HCT116 (cell line): Measurements from ENCODE around the gene EVA1A. TPM values are rescaled to one million over a fixed set of nuclear protein-coding genes. Genes with fewer than 3 reads are reported as not detected.

Experiments
- ATAC-seq: fragments of 200-7000 bp; cut with Tn5 transposase; 2 replicates; pipeline ENCODE4 v1.9.1; 2020; ENCODE audit warnings: mild to moderate bottlenecking, moderate library complexity
- BruUV-seq: library from RNA; stranded (reverse); fragments of 400-500 nt; replicated peaks from 2 replicates; lab custom pipeline; 2021; lab: Mats Ljungman, UMichigan
- CTCF ChIA-PET: fragments of 300-600 bp; sonication (Branson Sonifier 250); formaldehyde crosslinking; loops from one replicate; lab custom pipeline; 2021; ENCODE audit warnings: antibody characterized with exemption; lab: Charles Lee
- POLR2A ChIA-PET: fragments of 300-600, 350-600 bp; sonication (Branson Sonifier 250); formaldehyde crosslinking; loops from one replicate; lab custom pipeline; 2021; ENCODE audit warnings: antibody characterized with exemption; lab: Charles Lee
- RAD21 ChIA-PET, 2 experiments: fragments of 300-600 bp; sonication (Branson Sonifier 250); formaldehyde crosslinking; loops; one replicate each; lab custom pipeline; 2023; ENCODE audit warnings: low total read pairs in 2 of 2; ENCODE audit not compliant: uncharacterized antibody in 2 of 2, unreplicated experiment in 2 of 2, low non-redundant PET in 1 of 2; lab: Charles Lee
- DNase-seq: peaks from one replicate; pipeline ENCODE4 v3.0.0-alpha.2; 2010; ENCODE audit warnings: low read depth, low spot score
- H2AFZ ChIP-seq: fragments of 200-600 bp; shearing (Covaris generic), sonication (generic); 2 replicates; pipeline ENCODE4 v1.6.1; 2017; ENCODE audit warnings: low read depth, mixed run types, mixed read lengths, antibody characterized with exemption, low read length; ENCODE audit not compliant: poor library complexity, severe bottlenecking
- H3K27ac ChIP-seq: 2 replicates; pipeline ENCODE4 v1.5.1; 2012; ENCODE audit warnings: low read depth, low read length
- H3K27me3 ChIP-seq: fragments of 200-600 bp; sonication (generic); 2 replicates; pipeline ENCODE4 v1.6.1; 2016; ENCODE audit warnings: mixed run types, low read length, mixed read lengths; ENCODE audit not compliant: insufficient read depth
- H3K36me3 ChIP-seq, 2 experiments: fragments of 200-500 bp in 1 of 2; fragments of 200-600 bp in 1 of 2; sonication (Bioruptor generic) in 1 of 2; sonication (generic) in 1 of 2; 2 replicates each; pipeline versions ENCODE4 v1.5.1 to v1.6.1; 2014 to 2016; ENCODE audit warnings: low read length in 2 of 2, inconsistent platforms in 1 of 2, mixed read lengths in 1 of 2, mixed run types in 1 of 2; ENCODE audit not compliant: insufficient read depth in 2 of 2, control insufficient read depth in 1 of 2
- H3K4me1 ChIP-seq, 2 experiments: fragments of 200-600 bp in 1 of 2; sonication (generic) in 1 of 2; 2 replicates each; pipeline versions ENCODE4 v1.5.1 to v1.6.1; 2012 to 2017; ENCODE audit warnings: low read length in 2 of 2, inconsistent platforms in 1 of 2, mild to moderate bottlenecking in 1 of 2, mixed read lengths in 1 of 2, mixed run types in 1 of 2, moderate library complexity in 1 of 2; ENCODE audit not compliant: insufficient read depth in 2 of 2, control insufficient read depth in 1 of 2
- H3K4me2 ChIP-seq: fragments of 200-600 bp; sonication (generic); 2 replicates; pipeline ENCODE4 v1.6.1; 2017; ENCODE audit warnings: mixed run types, low read length, mixed read lengths
- H3K4me3 ChIP-seq, 2 experiments: fragments of 200-600 bp in 1 of 2; sonication (generic) in 1 of 2; replicated peaks in 1 of 2; 2 replicates each; pipeline ENCODE4 v1.5.1; 2011 to 2016; ENCODE audit warnings: low read length in 2 of 2, control low read depth in 1 of 2, low read depth in 1 of 2, mild to moderate bottlenecking in 1 of 2, mixed read lengths in 1 of 2, mixed run types in 1 of 2
- H3K79me2 ChIP-seq: fragments of 200-600 bp; sonication (generic); 2 replicates; pipeline ENCODE4 v1.6.1; 2017; ENCODE audit warnings: mild to moderate bottlenecking, mixed run types, low read length, moderate library complexity, mixed read lengths; ENCODE audit not compliant: insufficient read depth
- H3K9ac ChIP-seq: fragments of 200-600 bp; sonication (generic); 2 replicates; pipeline ENCODE4 v1.6.1; 2016; ENCODE audit warnings: low read length, mixed read lengths
- H3K9me2 ChIP-seq: fragments of 200-600 bp; sonication (generic), shearing (Covaris generic); 2 replicates; pipeline ENCODE4 v1.6.1; 2017; ENCODE audit warnings: mixed run types, mild to moderate bottlenecking, moderate library complexity; ENCODE audit not compliant: insufficient read depth
- H3K9me3 ChIP-seq, 2 experiments: fragments of 200-500 bp in 1 of 2; fragments of 200-600 bp in 1 of 2; sonication (Bioruptor generic) in 1 of 2; sonication (generic) in 1 of 2; 2 replicates each; pipeline ENCODE4 v1.6.1; 2014 to 2017; ENCODE audit warnings: low read length in 2 of 2, mixed read lengths in 2 of 2, inconsistent platforms in 1 of 2, low read depth in 1 of 2, mild to moderate bottlenecking in 1 of 2, mixed run types in 1 of 2, moderate library complexity in 1 of 2; ENCODE audit not compliant: control insufficient read depth in 1 of 2, insufficient read depth in 1 of 2
- H4K20me1 ChIP-seq: fragments of 200-600 bp; sonication (generic), shearing (Covaris generic); 2 replicates; pipeline ENCODE4 v1.6.1; 2017; ENCODE audit warnings: mixed run types, mild to moderate bottlenecking, moderate library complexity; ENCODE audit not compliant: insufficient read depth
- CEBPB ChIP-seq: IDR thresholded peaks from 2 replicates; pipeline ENCODE4 v1.6.1; 2012; ENCODE audit warnings: low read depth
- EZH2phosphoT487 ChIP-seq: fragments of 200-600 bp; IDR thresholded peaks from 2 replicates; pipeline ENCODE4 v1.6.1; 2018; ENCODE audit warnings: antibody characterized with exemption, borderline replicate concordance
- FOSL1 ChIP-seq: IDR thresholded peaks from 2 replicates; pipeline ENCODE4 v1.6.1; 2012; ENCODE audit warnings: low read depth
- MAX ChIP-seq: IDR thresholded peaks from 2 replicates; pipeline ENCODE4 v1.6.1; 2012
- RAD21 ChIP-seq: IDR thresholded peaks from 2 replicates; pipeline ENCODE4 v1.6.1; 2012; ENCODE audit warnings: low read depth, mild to moderate bottlenecking
- REST ChIP-seq: IDR thresholded peaks from 2 replicates; pipeline ENCODE4 v1.6.1; 2012; ENCODE audit warnings: low read depth
- TCF7L2 ChIP-seq: IDR thresholded peaks from 2 replicates; pipeline ENCODE4 v1.7.0; 2011; ENCODE audit warnings: borderline replicate concordance, inconsistent platforms; ENCODE audit not compliant: insufficient read depth, insufficient read length; ENCODE audit errors: extremely low read depth
- ZFX ChIP-seq: fragments of 450-650 bp; IDR thresholded peaks from 2 replicates; pipeline ENCODE4 v1.6.1; 2017
- ZNF274 ChIP-seq: fragments of 200-500 bp; sonication (Bioruptor generic); IDR thresholded peaks from 2 replicates; pipeline ENCODE4 v1.6.1; 2014; ENCODE audit warnings: mild to moderate bottlenecking, low read depth, low read length, inconsistent platforms
- intact Hi-C: fragments of 100-400 bp; cut with micrococcal nuclease; formaldehyde crosslinking; loops from 2 replicates; pipeline ENCODE4 v1.10.0; 2022
- total RNA-seq: library from RNA; stranded (reverse); gene quantifications from one replicate; pipeline ENCODE4 v1.2.1, GENCODE V29; 2021; ENCODE audit not compliant: unreplicated experiment
- TF ChIP-seq, protein P1 (sequence below): IDR thresholded peaks from 2 replicates; pipeline ENCODE4 v1.6.1; 2012

EVA1A gene
- total RNA-seq, 1 experiment from 2014 or later, result 2.8 TPM

- H3K4me3 ChIP-seq, result no peak overlapping the region
- no TSS peak for BruUV-seq
- H3K36me3 ChIP-seq, result no peaks in the 10 kb centered on the region
- H3K9ac ChIP-seq, result no peak overlapping the region
- RAD21 ChIA-PET, result no interaction called here
- H3K9me3 ChIP-seq, result no peaks in the 10 kb centered on the region
- no peak for TF ChIP-seq MAX
- TF ChIP-seq, protein P1, sequence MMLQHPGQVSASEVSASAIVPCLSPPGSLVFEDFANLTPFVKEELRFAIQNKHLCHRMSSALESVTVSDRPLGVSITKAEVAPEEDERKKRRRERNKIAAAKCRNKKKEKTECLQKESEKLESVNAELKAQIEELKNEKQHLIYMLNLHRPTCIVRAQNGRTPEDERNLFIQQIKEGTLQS, result no peak
- TF ChIP-seq CEBPB, result no peak
- TF ChIP-seq RAD21, result no peak
- H4K20me1 ChIP-seq, result no peaks in the 10 kb centered on the region
- H3K4me2 ChIP-seq, result no peak overlapping the region
- ATAC-seq (no peak), DNase-seq (no peak)
- CTCF ChIA-PET, result no interaction called here
- no peaks in the 10 kb centered on the region; a peak in 1 of 4 replicates for H3K4me1 ChIP-seq
- no peak overlapping the region for H3K27ac ChIP-seq
- intact Hi-C loops, result no loop called here
- POLR2A ChIA-PET, result no interaction called here
- no peak overlapping the region for H2AFZ ChIP-seq
- no peaks in the 10 kb centered on the region for H3K9me2 ChIP-seq
- H3K27me3 ChIP-seq, result peaks cover 48% of the 10 kb centered on the region
- H3K79me2 ChIP-seq, result no peaks in the 10 kb centered on the region
These were observed 5.0 kb downstream of the EVA1A start for GRCh38 chr2:75555701-75556100.

DNA sequence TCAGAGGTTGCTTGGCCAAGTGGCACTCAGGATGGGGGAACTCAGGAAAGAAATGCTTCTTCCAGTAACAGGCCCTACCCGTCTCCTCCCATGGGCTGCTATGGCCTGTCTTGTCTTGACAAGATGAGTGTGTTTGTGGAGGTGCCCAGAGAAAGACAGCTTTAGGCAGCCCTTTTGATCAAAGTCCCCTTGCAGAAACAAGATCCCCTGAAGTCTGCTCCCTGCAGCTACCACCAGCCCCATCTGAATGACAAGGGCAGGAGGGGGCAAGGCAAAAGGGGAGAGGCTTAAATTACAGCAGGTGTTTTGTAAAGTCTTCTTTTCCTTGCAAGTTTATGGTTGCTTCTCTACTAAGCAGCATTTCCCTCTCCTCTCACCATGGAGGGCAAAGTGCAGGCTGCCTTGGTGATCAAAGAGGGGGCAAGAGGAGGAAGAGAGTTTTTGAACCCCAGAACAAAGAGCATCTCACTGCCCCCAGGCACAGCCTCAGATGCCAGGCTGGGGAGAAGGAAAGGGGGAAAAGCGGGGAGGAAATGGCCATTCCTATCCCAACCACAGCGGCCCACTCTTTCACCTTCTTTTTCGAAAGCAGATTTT lies 6.7 kb downstream of the EVA1A start:
- Histone ChIP-seq H3K36me3 (no peaks in the 10 kb centered on the region), H3K9me3 (no peaks in the 10 kb centered on the region), H3K4me2 (no peak overlapping the region), H2AFZ (no peak overlapping the region), H3K9me2 (no peaks in the 10 kb centered on the region), H3K4me3 (no peak overlapping the region), H3K27ac (no peak overlapping the region), H3K27me3 (peaks cover 54% of the 10 kb centered on the region), H4K20me1 (no peaks in the 10 kb centered on the region), H3K79me2 (no peaks in the 10 kb centered on the region), H3K4me1 (no peaks in the 10 kb centered on the region), H3K9ac (no peak overlapping the region)
- ChIA-PET CTCF (no interaction called here), RAD21 (no interaction called here), POLR2A (no interaction called here)
- no peak for TF ChIP-seq ZFX
- no peak for TF ChIP-seq ZNF274
- no peak for TF ChIP-seq EZH2phosphoT487
- no peak for TF ChIP-seq FOSL1
- TF ChIP-seq, protein P1, result no peak
- TF ChIP-seq RAD21, result no peak
- no peak for TF ChIP-seq REST
- no peak for TF ChIP-seq TCF7L2
- no TSS peak for BruUV-seq
- intact Hi-C loops, result no loop called here
- ATAC-seq (no peak), DNase-seq (no peak)
